Ovary (tissue), 3 donors: ENCODE data around the gene PCSK2.

ENCODE experiments used
- CTCF ChIP-seq, 3 donors: fragments of 450-650 bp in 2 of 3; fragments of 200-600 bp in 1 of 3; IDR thresholded peaks; one replicate each; pipeline versions ENCODE4 v1.5.1 to v1.8.0; 2016 to 2022; ENCODE audit warnings: antibody characterized with exemption in 3 of 3, mild to moderate bottlenecking in 1 of 3
- EP300 ChIP-seq: sonication (generic); formaldehyde crosslinking; IDR thresholded peaks from one replicate; pipeline ENCODE4 v1.6.1; 2017; ENCODE audit warnings: antibody characterized with exemption
- POLR2A ChIP-seq: fragments of 450-650 bp; IDR thresholded peaks from one replicate; pipeline ENCODE4 v1.6.1; 2017; ENCODE audit warnings: antibody characterized with exemption, mild to moderate bottlenecking, moderate library complexity
- donor health status: DM: no; HTN: no; CAD: no.

GRCh38 chr20:17377231-17377630 lies 150.4 kb downstream of the PCSK2 start:
- no peak for TF ChIP-seq CTCF (IDR thresholded peaks at IDR 0.05)
- no peak for TF ChIP-seq EP300
- TF ChIP-seq POLR2A = no peak
